Measurements from ENCODE around the gene HOXA11. TPM values are rescaled to one million over a fixed set of nuclear protein-coding genes. Genes with fewer than 3 reads are reported as not detected.

HOXA11 gene
- total RNA-seq, 1 donor from 2014 or later: 4.2 TPM

GRCh38 chr7:27163288-27164044, 21.6 kb downstream of the HOXA11 start:
- H3K9me3 Mint-ChIP-seq: no peaks in the 10 kb centered on the region
- H3K4me1 Mint-ChIP-seq: peaks cover 54% of the 10 kb centered on the region
- peak overlapping the region; percentile 78 for H3K27ac Mint-ChIP-seq
- peaks cover 1% of the 10 kb centered on the region for H3K36me3 Mint-ChIP-seq
- H3K27me3 Mint-ChIP-seq (ENCODE audit: low read depth): peaks cover 89% of the 10 kb centered on the region
- no peak for TF ChIP-seq CTCF (IDR thresholded peaks at IDR 0.05; ENCODE audit: unreplicated experiment)
- peak overlapping the region; percentile 65 for H3K4me3 Mint-ChIP-seq
- DNase-seq (ENCODE audit: low spot score in 2 of 2, unreplicated experiment in 2 of 2): no peak

GRCh38 chr7:27162561-27163287, 22.3 kb downstream of the HOXA11 start:
- Mint-ChIP-seq H3K9me3 (no peaks in the 10 kb centered on the region), H3K36me3 (peaks cover 3% of the 10 kb centered on the region), H3K4me3 (peak overlapping the region; percentile 65), H3K4me1 (peaks cover 53% of the 10 kb centered on the region), H3K27me3 (ENCODE audit: low read depth) (peaks cover 89% of the 10 kb centered on the region), H3K27ac (peak overlapping the region; percentile 55)
- TF ChIP-seq CTCF (IDR thresholded peaks at IDR 0.05; ENCODE audit: unreplicated experiment): no peak
- DNase-seq (ENCODE audit: low spot score in 2 of 2, unreplicated experiment in 2 of 2): no peak

GRCh38 chr7:27161721-27162560, 23.1 kb downstream of the HOXA11 start:
- Mint-ChIP-seq H3K27me3 (ENCODE audit: low read depth) (peaks cover 89% of the 10 kb centered on the region), H3K27ac (peak overlapping the region; percentile 88), H3K4me1 (peaks cover 53% of the 10 kb centered on the region), H3K36me3 (peaks cover 3% of the 10 kb centered on the region), H3K4me3 (peak overlapping the region; percentile 61), H3K9me3 (no peaks in the 10 kb centered on the region)
- DNase-seq (ENCODE audit: low spot score in 2 of 2, unreplicated experiment in 2 of 2): peak in 1 of 2 experiments; percentile 19
- no peak for TF ChIP-seq CTCF (IDR thresholded peaks at IDR 0.05; ENCODE audit: unreplicated experiment)

GRCh38 chr7:27161214-27161720, 23.8 kb downstream of the HOXA11 start:
- Mint-ChIP-seq H3K9me3 (no peaks in the 10 kb centered on the region), H3K4me1 (peaks cover 52% of the 10 kb centered on the region), H3K27me3 (ENCODE audit: low read depth) (peaks cover 86% of the 10 kb centered on the region), H3K36me3 (peaks cover 3% of the 10 kb centered on the region), H3K27ac (peak overlapping the region; percentile 87), H3K4me3 (peak overlapping the region; percentile 77)
- no peak for DNase-seq (ENCODE audit: low spot score in 2 of 2, unreplicated experiment in 2 of 2)
- TF ChIP-seq CTCF (IDR thresholded peaks at IDR 0.05; ENCODE audit: unreplicated experiment): peak; percentile 34

- Mint-ChIP-seq H3K27ac (peak overlapping the region; percentile 87), H3K27me3 (ENCODE audit: low read depth) (peaks cover 83% of the 10 kb centered on the region), H3K4me1 (peaks cover 49% of the 10 kb centered on the region), H3K9me3 (no peaks in the 10 kb centered on the region), H3K4me3 (peak overlapping the region; percentile 77), H3K36me3 (peaks cover 3% of the 10 kb centered on the region)
- peak; percentile 100 for TF ChIP-seq CTCF (IDR thresholded peaks at IDR 0.05; ENCODE audit: unreplicated experiment)
- DNase-seq (ENCODE audit: low spot score in 2 of 2, unreplicated experiment in 2 of 2): peak; percentile 80 to 96
Measured at GRCh38 chr7:27160546-27161213, 24.4 kb downstream of the HOXA11 start.

All from mesothelial cell of epicardium (in vitro differentiated cells).